ENCODE measurements around the gene NRG3.

DNA sequence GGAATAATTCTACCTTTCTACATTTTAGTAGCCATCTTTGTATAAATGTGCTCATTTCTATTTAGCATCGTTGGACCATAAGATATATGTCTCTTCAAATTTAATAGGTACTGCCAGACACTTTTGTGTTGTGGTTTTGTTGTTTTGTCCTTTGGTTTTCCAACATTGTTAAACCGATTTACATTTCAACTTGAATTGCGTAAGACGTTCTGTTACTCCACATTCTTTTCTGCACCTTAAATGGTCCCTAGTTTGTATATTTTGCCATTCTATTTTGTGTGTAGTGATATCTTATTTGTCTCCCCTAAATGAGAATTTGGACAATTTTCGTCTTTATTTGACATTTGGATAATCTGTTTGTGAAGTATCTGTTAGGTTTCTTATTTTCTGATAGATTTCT lies 1015.6 kb downstream of the NRG3 start:
- TF ChIP-seq CTCF (IDR thresholded peaks at IDR 0.05; ENCODE audit: low read length) = no peak
- no peak for TF ChIP-seq EZH2 (IDR thresholded peaks at IDR 0.05; ENCODE audit: borderline replicate concordance, low read length)
